Natural killer cell (primary cell): Measurements from ENCODE around the gene FUT3. TPM values are rescaled to one million over a fixed set of nuclear protein-coding genes. Genes with fewer than 3 reads are reported as not detected.

ENCODE experiments used
- ATAC-seq, 3 donors: fragments of 150-1000 bp in 2 of 3; fragments of 200-7000 bp in 1 of 3; cut with Tn5 transposase; 1 replicate in 1 of 3; 2 replicates in 2 of 3; pipeline ENCODE4 v1.10.0; 2021; ENCODE audit warnings: mild to moderate bottlenecking in 2 of 3, moderate library complexity in 2 of 3
- DNase-seq, 2 donors: peaks; one replicate each; pipeline versions ENCODE4 v3.0.0 to v3.0.0-alpha.2; 2013 to 2021; ENCODE audit warnings: mixed read lengths in 1 of 2
- H3K27ac ChIP-seq: one replicate; pipeline ENCODE4 v1.5.1; 2013; ENCODE audit warnings: mild to moderate bottlenecking, low read length
- H3K27me3 ChIP-seq: one replicate; pipeline ENCODE4 v1.6.1; 2013; ENCODE audit warnings: low read length; ENCODE audit not compliant: control insufficient read depth, insufficient read depth
- H3K36me3 ChIP-seq: one replicate; pipeline ENCODE4 v1.6.1; 2013; ENCODE audit warnings: low read length; ENCODE audit not compliant: control insufficient read depth, insufficient read depth
- H3K4me1 ChIP-seq: one replicate; pipeline ENCODE4 v1.6.1; 2013; ENCODE audit warnings: low read length; ENCODE audit not compliant: control insufficient read depth, insufficient read depth
- H3K4me3 ChIP-seq: one replicate; pipeline ENCODE4 v1.5.1; 2013; ENCODE audit warnings: low read length
- H3K9me3 ChIP-seq: one replicate; pipeline ENCODE4 v1.6.1; 2013; ENCODE audit warnings: low read length; ENCODE audit not compliant: control insufficient read depth, insufficient read depth
- H3K27ac Mint-ChIP-seq, 2 donors: one replicate each; pipeline ENCODE4 v1.8.0; 2022; ENCODE audit warnings: mild to moderate bottlenecking in 2 of 2, mixed read lengths in 2 of 2, moderate library complexity in 1 of 2
- H3K27me3 Mint-ChIP-seq, 2 donors: one replicate each; pipeline ENCODE4 v1.8.0; 2022; ENCODE audit warnings: low read depth in 2 of 2, mixed read lengths in 2 of 2
- H3K36me3 Mint-ChIP-seq: one replicate; pipeline ENCODE4 v1.8.0; 2022; ENCODE audit warnings: mixed read lengths
- H3K4me1 Mint-ChIP-seq, 2 donors: one replicate each; pipeline ENCODE4 v1.8.0; 2022; ENCODE audit warnings: mixed read lengths in 2 of 2
- H3K4me3 Mint-ChIP-seq: one replicate; pipeline ENCODE4 v1.8.0; 2022; ENCODE audit warnings: mild to moderate bottlenecking, moderate library complexity, mixed read lengths
- H3K9me3 Mint-ChIP-seq, 2 donors: one replicate each; pipeline ENCODE4 v1.8.0; 2022; ENCODE audit warnings: mixed read lengths in 2 of 2
- CTCF ChIP-seq: fragments of 200-600 bp; IDR thresholded peaks from one replicate; pipeline ENCODE4 v1.8.0; 2022; ENCODE audit warnings: antibody characterized with exemption
- WGBS: methylation state at CpG from one replicate; pipeline ENCODE4 v1.1.7; 2013; ENCODE audit warnings: missing lambda C conversion rate; ENCODE audit not compliant: insufficient coverage; 5-methylcytosine and 5-hydroxymethylcytosine counted together
- intact Hi-C: fragments of 100-400 bp; cut with micrococcal nuclease; formaldehyde crosslinking; loops from one replicate; pipeline ENCODE4 v1.14.2; 2022
- total RNA-seq, 4 donors: library from RNA; stranded (reverse); fragments of 120-200 nt in 1 of 4; gene quantifications; one replicate each; pipeline versions ENCODE4 v1.2.3 to v1.2.4, GENCODE V29; 2013 to 2022

The FUT3 gene
- total RNA-seq, 3 donors from 2014 or later (not counting 1 experiment from before 2014, with no cell fraction given), result not detected

- peaks cover 39% of the 10 kb centered on the region for H3K27me3 ChIP-seq
- 20% methylated on average over 8 of the region's 8 CpGs for WGBS
- H3K4me3 Mint-ChIP-seq, result peak overlapping the region; percentile 78
- peaks cover 27% of the 10 kb centered on the region for H3K4me1 ChIP-seq
- H3K36me3 Mint-ChIP-seq, result no peaks in the 10 kb centered on the region
- no peak overlapping the region for H3K27ac ChIP-seq
- no peak overlapping the region for H3K4me3 ChIP-seq
- peak overlapping the region in 1 of 2 donors; percentile 91 for H3K27ac Mint-ChIP-seq
- intact Hi-C loops, result loop anchor here (5.0 kb wide), 1 partner anchor 219 kb away; no protein-coding TSS in a partner anchor
- peaks cover 7 to 54% of the 10 kb centered on the region in 2 donors for H3K27me3 Mint-ChIP-seq
- H3K4me1 Mint-ChIP-seq, result peaks cover 12 to 19% of the 10 kb centered on the region in 2 donors
- no peak for DNase-seq
- ATAC-seq, result no peak
- no peaks in the 10 kb centered on the region for H3K9me3 ChIP-seq
- no peaks in the 10 kb centered on the region for H3K36me3 ChIP-seq
- no peaks in the 10 kb centered on the region for H3K9me3 Mint-ChIP-seq
- no peak for TF ChIP-seq CTCF
These were observed 47.9 kb downstream of the FUT3 start for GRCh38 chr19:5803441-5803751.

- H3K27ac ChIP-seq, result no peak overlapping the region
- no peaks in the 10 kb centered on the region for H3K9me3 ChIP-seq
- no peak for TF ChIP-seq CTCF
- 15% methylated on average over 33 of the region's 33 CpGs for WGBS
- peaks cover 5 to 55% of the 10 kb centered on the region in 2 donors for H3K27me3 Mint-ChIP-seq
- H3K27me3 ChIP-seq, result peaks cover 39% of the 10 kb centered on the region
- DNase-seq (no peak), ATAC-seq (no peak)
- H3K4me1 ChIP-seq, result peaks cover 27% of the 10 kb centered on the region
- H3K4me3 ChIP-seq, result no peak overlapping the region
- no peaks in the 10 kb centered on the region for H3K36me3 Mint-ChIP-seq
- no peak overlapping the region for H3K4me3 Mint-ChIP-seq
- H3K27ac Mint-ChIP-seq, result no peak overlapping the region
- no peaks in the 10 kb centered on the region for H3K9me3 Mint-ChIP-seq
- intact Hi-C loops, result loop anchor here (5.0 kb wide), 1 partner anchor 220 kb away; no protein-coding TSS in a partner anchor
- H3K36me3 ChIP-seq, result no peaks in the 10 kb centered on the region
- peaks cover 12 to 19% of the 10 kb centered on the region in 2 donors for H3K4me1 Mint-ChIP-seq
These were observed 49.2 kb downstream of the FUT3 start for GRCh38 chr19:5801796-5802619.

- peaks cover 39% of the 10 kb centered on the region for H3K27me3 ChIP-seq
- no peak for DNase-seq
These were observed 50.6 kb downstream of the FUT3 start for GRCh38 chr19:5800361-5801270.

More at GRCh38 chr19:5800361-5801270, 50.6 kb downstream of the FUT3 start:
- H3K36me3 ChIP-seq, result no peaks in the 10 kb centered on the region
- no peaks in the 10 kb centered on the region for H3K9me3 ChIP-seq
- peaks cover 24% of the 10 kb centered on the region for H3K4me1 ChIP-seq
- Mint-ChIP-seq H3K4me3 (no peak overlapping the region), H3K4me1 (peaks cover 12 to 19% of the 10 kb centered on the region in 2 donors), H3K27me3 (peaks cover 0 to 46% of the 10 kb centered on the region in 2 donors), H3K9me3 (no peaks in the 10 kb centered on the region), H3K27ac (no peak overlapping the region), H3K36me3 (no peaks in the 10 kb centered on the region)
- WGBS, result 88% methylated on average over 17 of the region's 17 CpGs
- intact Hi-C loops, result loop anchor here (5.0 kb wide), 1 partner anchor 222 kb away; no protein-coding TSS in a partner anchor
- no peak for ATAC-seq
- no peak overlapping the region for H3K27ac ChIP-seq
- TF ChIP-seq CTCF, result no peak
- H3K4me3 ChIP-seq, result no peak overlapping the region
